Measurements from ENCODE around the gene ADAMTS9.

ADAMTS9 gene

DNA sequence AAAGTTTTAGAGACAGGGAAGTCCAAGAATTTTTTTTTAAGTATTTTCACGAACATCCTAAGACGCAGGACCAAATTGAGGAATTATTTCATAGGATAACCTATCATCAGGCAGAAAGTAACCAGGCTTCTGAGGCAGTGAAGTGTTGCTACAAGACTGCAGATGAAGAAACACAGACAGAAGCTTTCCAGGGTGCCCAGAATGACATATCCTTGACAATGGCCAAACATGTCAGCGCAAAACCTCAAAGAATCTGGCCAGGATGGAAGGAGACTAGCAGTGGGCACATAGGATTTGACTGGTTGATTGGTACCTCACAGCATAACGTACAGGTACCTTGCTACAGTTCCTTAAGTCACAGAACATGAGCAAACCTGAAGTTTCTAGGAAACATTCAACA is 7.5 kb downstream of the ADAMTS9 start:
- H3K4me3 ChIP-seq (ENCODE audit: control insufficient read depth, low read depth, low read length) = no peak overlapping the region
- DNase-seq (ENCODE audit: low read depth) = no peak
- TF ChIP-seq, protein P1, sequence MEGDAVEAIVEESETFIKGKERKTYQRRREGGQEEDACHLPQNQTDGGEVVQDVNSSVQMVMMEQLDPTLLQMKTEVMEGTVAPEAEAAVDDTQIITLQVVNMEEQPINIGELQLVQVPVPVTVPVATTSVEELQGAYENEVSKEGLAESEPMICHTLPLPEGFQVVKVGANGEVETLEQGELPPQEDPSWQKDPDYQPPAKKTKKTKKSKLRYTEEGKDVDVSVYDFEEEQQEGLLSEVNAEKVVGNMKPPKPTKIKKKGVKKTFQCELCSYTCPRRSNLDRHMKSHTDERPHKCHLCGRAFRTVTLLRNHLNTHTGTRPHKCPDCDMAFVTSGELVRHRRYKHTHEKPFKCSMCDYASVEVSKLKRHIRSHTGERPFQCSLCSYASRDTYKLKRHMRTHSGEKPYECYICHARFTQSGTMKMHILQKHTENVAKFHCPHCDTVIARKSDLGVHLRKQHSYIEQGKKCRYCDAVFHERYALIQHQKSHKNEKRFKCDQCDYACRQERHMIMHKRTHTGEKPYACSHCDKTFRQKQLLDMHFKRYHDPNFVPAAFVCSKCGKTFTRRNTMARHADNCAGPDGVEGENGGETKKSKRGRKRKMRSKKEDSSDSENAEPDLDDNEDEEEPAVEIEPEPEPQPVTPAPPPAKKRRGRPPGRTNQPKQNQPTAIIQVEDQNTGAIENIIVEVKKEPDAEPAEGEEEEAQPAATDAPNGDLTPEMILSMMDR (conservative IDR thresholded peaks at IDR 0.05; ENCODE audit: control insufficient read depth, insufficient read depth, low read depth, low read length) = no peak

DNA sequence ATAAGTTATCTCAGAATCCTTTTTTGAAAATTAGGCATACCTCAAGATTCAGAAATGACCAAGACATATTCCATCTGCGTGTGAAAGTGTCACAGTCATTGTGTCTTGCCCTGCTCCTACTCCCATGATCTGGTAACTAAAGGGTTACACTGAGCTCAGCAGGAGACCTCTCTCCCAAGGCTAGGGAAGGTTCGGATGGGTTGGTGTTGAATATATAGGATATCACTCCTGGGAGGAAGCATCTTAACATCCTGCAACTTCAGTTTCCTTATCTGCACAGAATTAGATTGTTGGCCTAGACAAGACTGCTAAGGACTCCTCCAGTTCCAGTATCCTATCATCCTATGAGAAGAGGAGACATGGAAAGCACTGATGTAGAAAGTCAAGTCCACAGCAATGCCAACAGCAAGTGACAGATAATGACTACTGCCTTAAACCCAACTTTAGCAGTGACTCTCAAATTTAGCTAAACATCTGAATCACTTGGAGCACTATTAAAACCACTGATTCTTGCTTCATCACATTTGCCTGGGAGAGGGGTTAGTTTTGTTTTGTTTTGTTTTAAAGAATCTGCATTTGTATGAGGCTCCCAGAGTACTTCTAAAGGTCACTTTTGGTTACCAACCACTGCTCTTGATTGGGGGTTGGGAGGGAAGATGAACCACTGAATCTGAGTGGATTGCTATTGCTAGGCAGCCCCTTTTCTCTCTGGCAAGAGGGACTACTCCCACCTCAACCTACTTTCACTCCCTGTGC is 9.7 kb downstream of the ADAMTS9 start:
- no peak for DNase-seq (ENCODE audit: low read depth)
- TF ChIP-seq, protein P1 (conservative IDR thresholded peaks at IDR 0.05; ENCODE audit: control insufficient read depth, insufficient read depth, low read depth, low read length) = no peak

DNA sequence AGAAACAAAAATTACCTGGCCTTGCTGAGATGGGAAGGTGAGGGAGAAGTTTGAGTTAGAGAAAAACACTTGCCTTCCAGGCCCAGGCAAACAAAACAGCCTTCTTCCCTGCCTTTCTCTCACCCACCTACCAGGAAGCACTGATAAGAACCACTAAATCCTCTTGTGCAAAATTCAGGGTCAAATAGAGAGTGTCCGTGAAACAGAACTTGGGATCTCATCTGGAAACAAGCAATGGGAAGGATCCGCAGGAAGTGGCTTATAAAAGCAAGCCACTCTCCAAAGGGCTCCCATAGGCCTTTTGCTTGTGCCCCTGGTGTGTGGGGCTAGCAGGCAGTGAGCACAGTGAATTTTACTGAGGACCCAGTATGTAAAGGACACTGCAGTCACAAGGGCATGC is 11.0 kb downstream of the ADAMTS9 start:
- TF ChIP-seq, protein P1 (conservative IDR thresholded peaks at IDR 0.05; ENCODE audit: control insufficient read depth, insufficient read depth, low read depth, low read length) = no peak
- no peak for DNase-seq (ENCODE audit: low read depth)
- H3K4me3 ChIP-seq (ENCODE audit: control insufficient read depth, low read depth, low read length) = no peak overlapping the region

More for the DNA sequence above, 9.7 kb downstream of the ADAMTS9 start:
- no peak overlapping the region for H3K4me3 ChIP-seq (ENCODE audit: control insufficient read depth, low read depth, low read length)

DNA sequence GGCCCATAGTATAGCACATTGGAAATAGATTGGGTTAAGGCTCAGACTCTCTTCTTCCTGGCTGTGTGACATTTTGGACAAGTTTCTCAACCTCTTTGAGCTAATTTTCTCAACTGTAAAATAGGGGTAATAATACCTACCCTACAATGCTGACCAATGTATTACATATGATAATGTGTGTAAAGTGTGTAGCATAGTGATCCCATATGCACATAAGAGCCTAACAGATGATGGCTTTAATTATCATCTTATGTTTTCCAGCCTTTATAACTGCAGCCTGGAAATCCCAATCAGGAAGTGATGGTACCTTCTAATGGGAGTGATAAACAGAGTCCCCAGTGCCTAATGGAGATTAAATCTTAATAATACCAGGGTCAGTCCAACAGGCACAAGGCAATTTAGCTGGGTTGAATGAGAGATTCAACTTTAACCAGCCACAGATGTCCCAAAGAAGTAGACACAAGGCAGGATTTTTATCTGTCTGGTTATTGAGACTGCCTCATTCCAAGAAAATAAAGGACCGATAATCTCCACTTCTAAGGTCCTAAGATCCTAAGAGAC is 12.0 kb downstream of the ADAMTS9 start:
- H3K4me3 ChIP-seq (ENCODE audit: control insufficient read depth, low read depth, low read length) = no peak overlapping the region
- DNase-seq (ENCODE audit: low read depth) = no peak
- TF ChIP-seq, protein P1 (conservative IDR thresholded peaks at IDR 0.05; ENCODE audit: control insufficient read depth, insufficient read depth, low read depth, low read length) = no peak

DNA sequence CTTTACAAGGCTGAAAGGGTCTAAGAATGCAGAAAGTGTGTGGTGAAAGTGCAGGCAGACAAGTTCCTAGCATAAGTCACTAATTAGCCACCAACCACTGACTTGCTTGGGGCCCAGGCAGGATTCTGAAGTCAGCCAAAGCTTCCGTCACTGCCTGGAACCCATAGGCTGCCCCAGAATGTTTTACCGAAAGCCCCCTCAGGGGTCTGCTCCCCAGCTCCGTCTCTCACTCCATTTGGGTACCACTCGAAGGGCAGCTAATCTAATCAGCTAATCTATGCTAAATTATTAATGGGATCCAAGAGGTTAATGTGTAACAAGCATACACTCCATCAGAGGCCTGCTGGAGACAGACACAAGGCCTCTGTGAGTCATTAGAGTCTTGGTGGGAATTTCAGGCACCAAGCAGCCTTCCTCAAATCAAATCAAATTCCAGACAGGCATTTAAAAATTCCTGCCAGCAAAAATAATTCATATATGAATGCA is 13.2 kb downstream of the ADAMTS9 start:
- H3K4me3 ChIP-seq (ENCODE audit: control insufficient read depth, low read depth, low read length) = no peak overlapping the region
- TF ChIP-seq, protein P1 (conservative IDR thresholded peaks at IDR 0.05; ENCODE audit: control insufficient read depth, insufficient read depth, low read depth, low read length) = no peak
- no peak for DNase-seq (ENCODE audit: low read depth)

DNA sequence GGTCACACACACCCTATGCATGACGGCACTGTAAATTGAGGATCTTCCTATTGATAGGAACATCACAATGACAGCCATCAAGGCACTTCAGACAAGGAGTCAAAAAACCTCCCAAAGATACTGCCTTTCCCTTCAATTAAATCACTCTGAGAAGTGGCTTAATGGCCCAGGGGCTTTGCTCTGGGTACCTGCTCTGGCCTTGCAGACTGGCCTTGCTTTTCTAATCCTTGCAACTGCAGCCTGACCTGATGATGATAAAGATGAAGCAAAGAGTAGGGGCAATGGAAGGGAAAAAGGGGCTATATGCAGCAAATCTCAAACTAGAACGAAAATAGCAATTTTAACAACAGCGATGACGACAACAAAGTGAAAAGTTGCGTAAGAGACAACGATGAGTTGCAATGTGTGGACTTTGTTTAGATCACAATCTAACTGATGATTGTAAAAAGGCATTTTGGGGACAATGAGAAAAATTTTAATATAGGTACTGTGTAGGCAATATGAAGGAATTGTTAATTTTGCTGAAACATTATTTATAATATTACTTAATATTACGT is 14.6 kb downstream of the ADAMTS9 start:
- DNase-seq (ENCODE audit: low read depth) = no peak
- TF ChIP-seq, protein P1 (conservative IDR thresholded peaks at IDR 0.05; ENCODE audit: control insufficient read depth, insufficient read depth, low read depth, low read length) = no peak
- no peak overlapping the region for H3K4me3 ChIP-seq (ENCODE audit: control insufficient read depth, low read depth, low read length)
